ENCODE data around the gene ELAVL2. TPM values are rescaled to one million over a fixed set of nuclear protein-coding genes. Genes with fewer than 3 reads are reported as not detected.

ELAVL2 gene
- total RNA-seq, 1 experiment from 2014 or later = 16.8 TPM

GRCh38 chr9:23764219-23764618 is 61.8 kb downstream of the ELAVL2 start:
- Histone ChIP-seq H3T11ph (ENCODE audit: low read length) (no peak overlapping the region), H3K23ac (ENCODE audit: insufficient read length, low read depth, low read length) (no peak overlapping the region), H3K14ac (ENCODE audit: insufficient read depth, low read length) (no peak overlapping the region), H2BK20ac (ENCODE audit: low read depth, low read length, poor library complexity, severe bottlenecking) (no peak overlapping the region), H2BK12ac (ENCODE audit: insufficient read length, low read depth, low read length) (no peak overlapping the region), H4K8ac (replicated peaks; ENCODE audit: insufficient read length, low read depth, low read length) (no peak overlapping the region), H2AK5ac (ENCODE audit: insufficient read length, low read length) (no peak overlapping the region), H3K56ac (ENCODE audit: insufficient read length, low read depth, low read length) (no peak overlapping the region), H3K4me2 (ENCODE audit: insufficient read depth, insufficient read length, low read length) (no peak overlapping the region), H4K91ac (ENCODE audit: insufficient read length, low read depth, low read length) (no peak overlapping the region), H2BK120ac (ENCODE audit: low read depth, low read length, poor library complexity, severe bottlenecking) (no peak overlapping the region), H3K18ac (ENCODE audit: insufficient read length, low read depth, low read length) (no peak overlapping the region), H3K79me2 (ENCODE audit: insufficient read depth, low read length) (peaks cover 34% of the 10 kb centered on the region; the same call in 1 of the 2 replicates), H3K27me3 (ENCODE audit: insufficient read depth, low read length) (no peaks in the 10 kb centered on the region), H3K23me2 (ENCODE audit: insufficient read length, low read depth, low read length, poor library complexity, severe bottlenecking) (no peaks in the 10 kb centered on the region), H2AFZ (ENCODE audit: low read length) (no peak overlapping the region), H3K4me1 (ENCODE audit: insufficient read depth, low read length) (peaks cover 8% of the 10 kb centered on the region), H2BK5ac (ENCODE audit: insufficient read length, low read length) (no peak overlapping the region), H4K5ac (ENCODE audit: insufficient read length, low read depth, low read length) (no peak overlapping the region), H3K79me1 (ENCODE audit: insufficient read depth, low read depth, low read length, poor library complexity, severe bottlenecking) (no peaks in the 10 kb centered on the region), H4K20me1 (ENCODE audit: control insufficient read depth, insufficient read depth, insufficient read length) (no peaks in the 10 kb centered on the region), H3K4ac (ENCODE audit: low read depth, low read length) (no peak overlapping the region), H3K9me3 (ENCODE audit: control insufficient read depth, low read depth, low read length) (no peaks in the 10 kb centered on the region), H2BK15ac (ENCODE audit: low read depth, low read length) (no peak overlapping the region), H3K27ac (ENCODE audit: insufficient read length, low read depth, low read length) (no peak overlapping the region), H3K9ac (ENCODE audit: extremely low read depth, insufficient read length, low read length) (no peak overlapping the region)
- TF ChIP-seq CTCF (conservative IDR thresholded peaks at IDR 0.05) = no peak
- H3K4me1 Mint-ChIP-seq = peaks cover 42 to 44% of the 10 kb centered on the region in 2 experiments
- H3K27ac Mint-ChIP-seq = no peak overlapping the region
- H3K9me3 Mint-ChIP-seq = no peaks in the 10 kb centered on the region
- H3K4me3 Mint-ChIP-seq = no peak overlapping the region
- peaks cover 5 to 21% (median 15%) of the 10 kb centered on the region in 3 experiments; a peak in 5 of 7 replicates for H3K36me3 Mint-ChIP-seq (ENCODE audit: insufficient read depth in 1 of 3, low read depth in 3 of 3)
- DNase-seq = no peak
- no peaks in the 10 kb centered on the region for H3K27me3 Mint-ChIP-seq (ENCODE audit: low read depth)
- WGBS (ENCODE audit: extremely low coverage, insufficient read length, low lambda C conversion rate) = no CpG with 5 or more reads among the region's 3 CpGs
